Fibroblast of the aortic adventitia (primary cell): ENCODE data around the gene LRRC39. TPM values are rescaled to one million over a fixed set of nuclear protein-coding genes. Genes with fewer than 3 reads are reported as not detected.

Source experiments
- DNase-seq: peaks from one replicate; pipeline ENCODE4 v3.0.0-alpha.2; 2010; ENCODE audit warnings: low read depth
- H3K4me3 ChIP-seq: 2 replicates; pipeline ENCODE4 v1.5.1; 2011; ENCODE audit warnings: low read depth, mild to moderate bottlenecking, control low read depth, low read length, moderate library complexity
- total RNA-seq: library from RNA; depleted of rRNA; stranded (reverse); fragments of >200 nt; gene quantifications from 2 replicates; pipeline ENCODE4 v1.2.3, GENCODE V29; 2012; ENCODE audit warnings: low replicate concordance
- TF ChIP-seq, protein P1 (sequence below): IDR thresholded peaks from 2 replicates; pipeline ENCODE4 v1.5.1; 2011; ENCODE audit warnings: mild to moderate bottlenecking, low read length, control low read depth, inconsistent platforms; ENCODE audit not compliant: insufficient read depth

LRRC39 gene
- total RNA-seq, 1 donor, result 0.36 TPM

GRCh38 chr1:100134872-100135271 lies 43.2 kb downstream of the LRRC39 start:
- DNase-seq, result peak; percentile 8
- no peak overlapping the region for H3K4me3 ChIP-seq
- TF ChIP-seq, protein P1, sequence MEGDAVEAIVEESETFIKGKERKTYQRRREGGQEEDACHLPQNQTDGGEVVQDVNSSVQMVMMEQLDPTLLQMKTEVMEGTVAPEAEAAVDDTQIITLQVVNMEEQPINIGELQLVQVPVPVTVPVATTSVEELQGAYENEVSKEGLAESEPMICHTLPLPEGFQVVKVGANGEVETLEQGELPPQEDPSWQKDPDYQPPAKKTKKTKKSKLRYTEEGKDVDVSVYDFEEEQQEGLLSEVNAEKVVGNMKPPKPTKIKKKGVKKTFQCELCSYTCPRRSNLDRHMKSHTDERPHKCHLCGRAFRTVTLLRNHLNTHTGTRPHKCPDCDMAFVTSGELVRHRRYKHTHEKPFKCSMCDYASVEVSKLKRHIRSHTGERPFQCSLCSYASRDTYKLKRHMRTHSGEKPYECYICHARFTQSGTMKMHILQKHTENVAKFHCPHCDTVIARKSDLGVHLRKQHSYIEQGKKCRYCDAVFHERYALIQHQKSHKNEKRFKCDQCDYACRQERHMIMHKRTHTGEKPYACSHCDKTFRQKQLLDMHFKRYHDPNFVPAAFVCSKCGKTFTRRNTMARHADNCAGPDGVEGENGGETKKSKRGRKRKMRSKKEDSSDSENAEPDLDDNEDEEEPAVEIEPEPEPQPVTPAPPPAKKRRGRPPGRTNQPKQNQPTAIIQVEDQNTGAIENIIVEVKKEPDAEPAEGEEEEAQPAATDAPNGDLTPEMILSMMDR, result no peak

DNA sequence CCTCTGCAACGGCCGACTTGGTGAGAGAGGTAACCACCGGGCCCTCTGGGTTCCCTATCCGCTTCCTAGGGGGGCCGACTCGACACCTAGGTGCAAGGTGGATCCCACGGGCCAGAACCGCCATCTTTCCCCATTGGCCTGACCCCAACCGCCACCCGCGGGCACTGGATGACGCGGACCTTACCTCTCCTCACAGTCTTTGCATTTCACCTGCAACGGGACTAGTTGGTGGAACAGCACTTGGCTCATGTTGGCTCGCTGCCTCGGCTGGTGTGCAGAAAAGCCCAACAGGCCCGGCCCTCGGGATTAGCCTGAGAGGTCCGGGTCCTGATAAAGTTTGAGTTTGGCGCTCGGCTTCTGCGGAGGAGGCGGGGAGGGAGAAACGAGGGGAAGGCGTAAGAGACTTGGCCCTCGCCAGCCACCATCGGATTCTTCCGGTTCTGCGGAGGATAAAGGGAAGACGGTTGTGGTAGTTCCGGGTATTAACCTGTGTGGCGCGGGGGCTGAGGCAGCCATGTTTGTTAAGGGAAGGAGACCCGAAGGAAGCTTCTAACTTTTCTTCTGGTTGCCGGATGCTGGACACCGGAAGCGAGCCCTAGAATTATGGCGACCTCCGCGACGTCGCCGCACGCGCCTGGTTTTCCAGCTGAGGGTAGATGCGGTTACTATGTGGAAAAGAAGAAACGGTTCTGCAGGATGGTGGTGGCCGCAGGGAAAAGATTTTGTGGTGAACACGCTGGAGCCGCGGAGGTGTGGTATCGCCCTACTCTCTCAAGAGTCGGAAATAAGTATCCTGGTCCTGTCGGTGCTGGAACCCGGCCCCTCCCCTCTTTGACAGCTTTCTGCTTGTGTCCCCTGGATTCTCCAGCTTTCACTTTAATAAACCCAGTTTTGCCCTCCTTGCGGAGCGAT lies 45.2 kb downstream of the LRRC39 start, which contains the start of the genes SASS6 and TRMT13:
SASS6 (minus strand) TSS at position 365 of the 912 bp plus-strand sequence; CDS start at position 249, 116 bp downstream.
TRMT13 (plus strand) TSS at position 598 of the 912 bp plus-strand sequence; CDS start at position 604, 6 bp downstream.
- DNase-seq, result peak; percentile 98
- peak within 1 kb of the TSS; percentile 97 for H3K4me3 ChIP-seq
- TF ChIP-seq, protein P1, result peak; percentile 2

GRCh38 chr1:100131623-100132022 lies 46.4 kb downstream of the LRRC39 start:
- H3K4me3 ChIP-seq, result peak overlapping the region; percentile 97
- DNase-seq, result no peak
- TF ChIP-seq, protein P1, result no peak

DNA sequence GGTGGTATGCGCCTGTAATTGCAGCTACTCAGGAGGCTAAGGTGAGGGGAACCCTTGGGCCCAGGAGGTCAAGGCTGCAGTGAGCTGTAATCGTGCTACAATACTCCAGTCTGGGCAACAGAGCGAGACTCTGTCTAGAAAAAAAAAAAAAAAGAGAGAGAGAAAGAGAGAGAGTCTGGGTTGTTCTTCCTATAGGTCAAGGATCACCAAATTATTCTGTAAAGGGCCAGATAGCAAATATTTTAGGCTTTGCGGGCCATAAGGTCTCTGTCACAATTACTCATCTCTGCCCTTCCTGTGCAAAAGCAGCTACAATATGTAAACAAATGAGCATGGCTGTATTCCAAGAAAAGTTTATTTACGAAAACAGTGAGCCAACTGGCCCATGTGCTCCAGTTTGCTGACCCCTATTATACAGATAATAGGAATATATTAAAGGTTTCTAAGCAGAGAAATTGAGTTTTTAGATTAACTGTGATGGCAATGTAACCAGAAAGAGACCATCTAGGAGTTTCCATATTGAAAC lies 47.4 kb downstream of the LRRC39 start:
- TF ChIP-seq, protein P1, result no peak
- DNase-seq, result no peak
- no peak overlapping the region for H3K4me3 ChIP-seq

DNA sequence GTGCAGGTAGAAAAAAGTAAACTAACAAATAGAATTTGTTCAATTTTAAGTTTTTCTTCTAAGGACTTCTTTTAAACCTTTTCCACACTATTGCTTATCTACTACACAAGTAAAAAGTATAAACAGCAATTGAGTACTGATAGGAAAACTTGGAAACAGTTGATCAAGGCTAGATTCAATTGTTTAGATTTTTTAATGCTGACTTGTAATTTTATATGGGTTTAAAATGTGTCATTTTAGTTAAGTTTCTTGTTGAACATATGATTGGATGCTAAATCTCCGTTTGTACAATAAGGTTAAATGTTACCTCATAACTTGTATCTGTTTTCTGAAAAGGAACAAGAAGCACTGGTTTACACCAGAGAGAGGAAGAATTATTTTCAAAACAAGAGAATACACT lies 50.8 kb downstream of the LRRC39 start:
- no peak for DNase-seq
- no peak overlapping the region for H3K4me3 ChIP-seq
- TF ChIP-seq, protein P1, result no peak

DNA sequence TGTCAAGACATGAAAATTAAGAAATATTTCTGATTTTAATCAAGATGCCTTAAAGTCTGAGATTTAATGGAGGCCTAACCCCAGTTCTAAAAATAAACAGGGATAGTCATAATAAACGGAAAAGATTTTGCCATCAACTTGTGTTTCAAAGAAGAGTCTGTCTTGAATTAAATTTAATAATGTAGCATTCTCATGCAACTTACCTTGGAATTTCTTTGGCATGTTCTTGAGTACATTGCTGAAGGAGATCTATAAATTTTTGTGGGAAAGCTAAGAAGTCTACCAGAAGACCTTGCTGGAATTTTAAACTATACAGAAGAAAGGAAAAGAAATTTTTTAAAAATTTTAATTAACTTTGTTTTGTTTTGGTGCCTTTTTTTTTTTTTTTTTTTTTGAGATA lies 55.9 kb downstream of the LRRC39 start:
- H3K4me3 ChIP-seq, result no peak overlapping the region
- no peak for DNase-seq
- TF ChIP-seq, protein P1, result no peak
